ENCODE measurements around the gene NR1H4. TPM values are rescaled to one million over a fixed set of nuclear protein-coding genes. Genes with fewer than 3 reads are reported as not detected.

The NR1H4 gene
- total and polyA plus RNA-seq, 2 of the 8 experiments (the other 6 are each of a cell fraction or from before 2014, with no cell fraction given), result not detected

DNA sequence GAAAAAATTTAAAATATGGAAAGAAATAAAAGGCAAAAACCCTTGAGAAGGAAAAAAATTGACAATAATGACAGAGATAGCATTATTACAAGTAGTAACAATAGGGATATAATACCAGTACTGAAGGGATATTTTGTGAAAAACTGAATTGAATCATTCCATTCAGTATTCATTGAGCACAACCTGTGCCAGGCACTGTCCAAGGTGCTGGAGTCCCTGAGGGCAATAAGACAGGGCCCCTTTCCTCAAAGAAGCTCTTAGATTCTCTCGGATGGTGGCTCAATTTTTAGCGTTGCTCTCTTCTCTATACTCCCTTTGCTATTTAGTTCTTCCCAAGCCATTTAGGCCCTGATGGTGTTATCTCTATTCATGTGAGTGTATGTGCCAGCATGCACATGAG, 65.5 kb downstream of the NR1H4 start:
- no peak overlapping the region for H3K23ac ChIP-seq (ENCODE audit: insufficient read length)
- H3K56ac ChIP-seq (replicated peaks; ENCODE audit: insufficient read length, low read depth, low read length), result no peak overlapping the region
- no peaks in the 10 kb centered on the region for H3K9me3 ChIP-seq (ENCODE audit: insufficient read depth in 2 of 2, low read depth in 1 of 2, low read length in 1 of 2)
- H3K79me2 ChIP-seq (ENCODE audit: control insufficient read depth in 1 of 2, insufficient read depth in 2 of 2, low read length in 2 of 2), result no peaks in the 10 kb centered on the region
- H4K91ac ChIP-seq (replicated peaks; ENCODE audit: insufficient read length, low read length), result no peak overlapping the region
- H3K14ac ChIP-seq (ENCODE audit: insufficient read length), result no peak overlapping the region
- H3K4ac ChIP-seq (replicated peaks; ENCODE audit: insufficient read length, low read depth, low read length), result no peak overlapping the region
- H4K8ac ChIP-seq (ENCODE audit: extremely low read depth, insufficient read depth, low read length), result no peak overlapping the region
- H3K4me3 ChIP-seq (ENCODE audit: extremely low read depth in 1 of 4, insufficient read depth in 2 of 4, low read depth in 3 of 4, low read length in 4 of 4), result no peak overlapping the region
- H2AK5ac ChIP-seq (ENCODE audit: low read depth, low read length), result no peak overlapping the region
- H3K4me1 ChIP-seq (replicated peaks in 1 of 4; ENCODE audit: control insufficient read depth in 3 of 4, insufficient read depth in 4 of 4, low read length in 3 of 4), result no peaks in the 10 kb centered on the region
- POLR2A ChIA-PET (ENCODE audit: partially characterized antibody), result no interaction called here
- no peaks in the 10 kb centered on the region for H4K20me1 ChIP-seq (replicated peaks in 1 of 2; ENCODE audit: control insufficient read depth in 1 of 2, insufficient read depth in 2 of 2, low read length in 2 of 2)
- no peak overlapping the region for H3K4me2 ChIP-seq (ENCODE audit: insufficient read depth in 1 of 2, low read depth in 2 of 2, low read length in 2 of 2)
- FAIRE-seq, result peak; percentile 28
- whole genome bisulfite sequencing, 2 experiments (ENCODE audit: extremely low coverage in 1 of 2, insufficient coverage in 1 of 2, insufficient read length in 1 of 2, insufficient replicate concordance in 2 of 2, low coverage in 1 of 2, low lambda C conversion rate in 2 of 2, missing lambda C conversion rate in 1 of 2), result 90% methylated on average over 2 of the region's 2 CpGs; no CpG with 5 or more reads in 1 of the 2 experiments
- H4K5ac ChIP-seq (ENCODE audit: insufficient read length, low read depth, low read length), result no peak overlapping the region
- TF ChIP-seq MAFK (IDR thresholded peaks at IDR 0.05; ENCODE audit: low read depth, low read length), result no peak
- no peak for TF ChIP-seq EZH2 (IDR thresholded peaks at IDR 0.05; ENCODE audit: low read depth, low read length, severe bottlenecking)
- no peak for TF ChIP-seq HDAC2 (IDR thresholded peaks at IDR 0.05; ENCODE audit: borderline replicate concordance in 1 of 2, low read depth in 2 of 2, low read length in 2 of 2)
- TF ChIP-seq, protein P1, sequence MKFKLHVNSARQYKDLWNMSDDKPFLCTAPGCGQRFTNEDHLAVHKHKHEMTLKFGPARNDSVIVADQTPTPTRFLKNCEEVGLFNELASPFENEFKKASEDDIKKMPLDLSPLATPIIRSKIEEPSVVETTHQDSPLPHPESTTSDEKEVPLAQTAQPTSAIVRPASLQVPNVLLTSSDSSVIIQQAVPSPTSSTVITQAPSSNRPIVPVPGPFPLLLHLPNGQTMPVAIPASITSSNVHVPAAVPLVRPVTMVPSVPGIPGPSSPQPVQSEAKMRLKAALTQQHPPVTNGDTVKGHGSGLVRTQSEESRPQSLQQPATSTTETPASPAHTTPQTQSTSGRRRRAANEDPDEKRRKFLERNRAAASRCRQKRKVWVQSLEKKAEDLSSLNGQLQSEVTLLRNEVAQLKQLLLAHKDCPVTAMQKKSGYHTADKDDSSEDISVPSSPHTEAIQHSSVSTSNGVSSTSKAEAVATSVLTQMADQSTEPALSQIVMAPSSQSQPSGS (IDR thresholded peaks at IDR 0.05; ENCODE audit: low read length), result no peak
- TF ChIP-seq BRCA1 (IDR thresholded peaks at IDR 0.05; ENCODE audit: low read depth, low read length), result no peak
- no peak for TF ChIP-seq ZNF274 (IDR thresholded peaks at IDR 0.05; ENCODE audit: borderline replicate concordance, extremely low read depth, low read length)
- TF ChIP-seq CBX5 (IDR thresholded peaks at IDR 0.05; ENCODE audit: low read depth, low read length), result no peak
- TF ChIP-seq YY1 (IDR thresholded peaks at IDR 0.05; ENCODE audit: low read depth, low read length), result no peak
- no peak for TF ChIP-seq RXRA (IDR thresholded peaks at IDR 0.05; ENCODE audit: insufficient read depth, low read depth, low read length)
- no peak for TF ChIP-seq RFX5 (IDR thresholded peaks at IDR 0.05; ENCODE audit: borderline replicate concordance, low read depth, low read length)
- H2BK5ac ChIP-seq (ENCODE audit: low read depth, low read length), result no peak overlapping the region
- no peak overlapping the region for H2AFZ ChIP-seq (ENCODE audit: low read length)
- no peak overlapping the region for H3K18ac ChIP-seq (ENCODE audit: extremely low read depth, low read length)
- no peak overlapping the region for H2BK12ac ChIP-seq (ENCODE audit: low read depth, low read length)
- H3K79me1 ChIP-seq (ENCODE audit: low read depth, low read length), result no peaks in the 10 kb centered on the region
- no peak overlapping the region for H3K9ac ChIP-seq (replicated peaks in 1 of 4; ENCODE audit: extremely low read depth in 1 of 4, low read depth in 3 of 4, low read length in 3 of 4)
- H2BK120ac ChIP-seq (replicated peaks; ENCODE audit: low read depth, low read length), result no peak overlapping the region
- no peaks in the 10 kb centered on the region for H3K36me3 ChIP-seq (ENCODE audit: control insufficient read depth in 2 of 4, insufficient read depth in 4 of 4, low read length in 3 of 4)
- no peak overlapping the region for H2BK15ac ChIP-seq (ENCODE audit: low read length)
- CTCF ChIA-PET (ENCODE audit: partially characterized antibody), result interaction anchor here (0.5 to 2.3 kb wide), 4 partner anchors 15 to 231 kb away, joined by 5 to 8 read pairs (median 6); no protein-coding TSS in a partner anchor
- H3K27me3 ChIP-seq (replicated peaks in 1 of 4; ENCODE audit: control insufficient read depth in 3 of 4, extremely low read depth in 1 of 4, insufficient read depth in 3 of 4, low read length in 3 of 4), result no peaks in the 10 kb centered on the region
- DNase-seq (ENCODE audit: low read depth in 1 of 2, low spot score in 2 of 2), result peak in 1 of 2 experiments; percentile 61
- no peak overlapping the region for H2BK20ac ChIP-seq (ENCODE audit: low read length)
- no peak overlapping the region for H3K27ac ChIP-seq (ENCODE audit: low read depth, low read length)
- no peaks in the 10 kb centered on the region; the same call in 1 of the 2 replicates for H3K23me2 ChIP-seq (ENCODE audit: low read depth, low read length)

Measured in H1 (cell line).